ENCODE data around the gene CDK19.
A peak's percentile ranks its signal among the peaks of the same experiment; 100 is the strongest.

Gene CDK19

DNA sequence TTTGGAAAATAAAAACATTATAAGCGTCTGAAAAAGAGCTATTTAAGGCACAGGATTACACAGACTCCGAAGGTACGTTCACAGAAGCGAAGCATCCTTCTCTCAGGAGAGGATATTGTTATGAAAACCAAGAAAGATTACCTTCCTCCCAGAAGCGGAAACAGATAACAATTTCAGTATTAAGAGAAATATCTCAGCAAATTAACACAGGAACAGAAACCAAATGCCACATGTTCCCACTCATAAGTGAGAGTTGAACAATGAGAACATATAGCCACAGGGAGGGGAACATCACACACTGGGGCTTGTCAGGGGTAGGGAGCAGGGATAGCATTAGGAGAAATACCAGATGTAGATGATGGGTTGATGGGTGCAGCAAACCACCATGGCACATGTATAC lies 109.7 kb downstream of the CDK19 start:
- no peak for DNase-seq (ENCODE audit: low read depth in 1 of 2, low spot score in 1 of 2)

DNA sequence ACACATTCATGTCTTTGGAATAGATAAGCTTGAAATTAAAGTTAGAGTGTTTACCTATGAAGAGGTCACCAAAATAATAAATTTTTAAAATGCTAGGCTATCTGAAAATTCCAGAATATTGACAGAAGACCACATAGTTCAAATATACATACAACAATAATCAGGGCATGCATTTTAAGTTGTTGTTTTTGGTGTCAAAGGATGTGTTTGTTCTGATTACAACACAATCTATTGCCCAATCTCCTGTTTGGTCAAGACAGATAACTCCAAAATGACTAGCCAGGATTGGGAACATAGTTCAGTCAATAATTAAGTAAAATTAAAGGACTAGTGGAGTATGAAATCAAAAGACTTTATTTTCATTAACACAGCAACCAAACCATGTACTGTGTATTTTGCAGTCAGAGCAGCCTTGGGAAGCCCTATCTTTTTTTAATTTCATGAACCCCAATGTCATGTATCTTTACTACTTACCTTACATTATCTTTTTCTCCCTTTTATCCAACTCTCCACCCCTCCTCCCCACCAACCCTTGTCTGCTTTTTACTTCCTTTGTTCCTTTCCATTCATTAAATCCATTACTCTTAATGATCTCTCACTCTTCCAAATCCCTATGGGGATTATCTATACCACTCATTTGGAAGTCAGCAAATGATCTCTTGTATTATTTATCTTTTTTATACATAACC lies 111.2 kb downstream of the CDK19 start:
- DNase-seq (ENCODE audit: low read depth in 1 of 2, low spot score in 1 of 2) = no peak

DNA sequence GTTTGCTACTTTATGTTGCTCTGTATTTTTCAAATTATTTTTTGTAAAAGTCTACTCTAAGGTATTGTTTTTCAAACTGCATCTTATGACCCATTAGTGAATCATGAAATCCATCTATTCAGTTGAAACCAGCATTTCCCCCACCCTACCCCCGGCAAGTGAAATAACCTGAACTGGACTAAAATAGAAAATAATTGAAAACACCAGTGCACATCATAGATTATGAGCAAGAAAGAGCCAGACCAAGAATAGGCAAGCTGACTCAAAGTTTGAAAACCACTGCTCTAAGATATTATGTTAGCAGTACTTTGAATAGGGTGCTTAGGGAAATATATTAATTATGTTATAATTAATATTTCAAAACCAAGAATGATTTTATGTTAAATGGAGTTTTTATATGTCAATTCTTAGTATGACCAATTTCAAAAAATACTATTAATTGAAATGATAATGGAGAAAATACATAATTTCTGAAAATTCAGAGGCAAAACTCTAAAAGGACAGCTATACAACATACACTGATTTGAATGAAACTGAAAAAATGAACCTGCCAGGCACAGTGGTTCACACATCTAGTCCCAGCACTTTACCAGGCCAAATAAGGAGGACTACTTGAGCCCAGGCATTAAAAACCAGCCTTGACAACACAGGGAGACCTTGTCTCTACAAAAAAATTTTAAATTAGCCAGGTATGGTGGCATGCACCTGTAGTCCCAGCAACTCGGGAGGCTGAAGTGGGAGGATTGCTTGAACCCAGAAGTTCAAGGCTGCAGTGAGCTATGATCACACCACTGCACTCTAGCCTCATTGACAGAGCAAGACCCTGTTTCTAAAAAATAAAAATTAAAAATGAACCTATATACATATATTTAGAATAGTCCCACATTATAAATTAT lies 112.0 kb downstream of the CDK19 start:
- no peak for DNase-seq (ENCODE audit: low read depth in 1 of 2, low spot score in 1 of 2)

DNA sequence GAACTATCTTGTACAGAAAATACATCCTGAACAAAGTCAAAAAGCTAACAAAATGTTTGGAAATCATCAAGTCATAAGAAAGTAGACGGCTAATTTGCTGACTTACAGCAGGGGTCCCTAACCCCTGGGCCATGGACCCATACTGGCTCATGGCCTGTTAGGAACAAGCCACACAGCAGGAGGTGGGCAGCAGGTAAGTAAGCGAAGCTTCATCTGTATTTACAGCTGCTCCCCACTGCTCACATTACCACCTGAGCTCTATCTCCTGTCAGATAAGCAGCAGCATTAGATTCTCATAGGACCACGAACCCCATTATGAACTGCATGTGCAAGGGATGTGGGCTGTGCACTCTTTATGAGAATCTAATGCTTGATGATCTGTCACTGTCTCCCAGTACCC lies 115.5 kb downstream of the CDK19 start:
- DNase-seq (ENCODE audit: low read depth in 1 of 2, low spot score in 1 of 2) = no peak

DNA sequence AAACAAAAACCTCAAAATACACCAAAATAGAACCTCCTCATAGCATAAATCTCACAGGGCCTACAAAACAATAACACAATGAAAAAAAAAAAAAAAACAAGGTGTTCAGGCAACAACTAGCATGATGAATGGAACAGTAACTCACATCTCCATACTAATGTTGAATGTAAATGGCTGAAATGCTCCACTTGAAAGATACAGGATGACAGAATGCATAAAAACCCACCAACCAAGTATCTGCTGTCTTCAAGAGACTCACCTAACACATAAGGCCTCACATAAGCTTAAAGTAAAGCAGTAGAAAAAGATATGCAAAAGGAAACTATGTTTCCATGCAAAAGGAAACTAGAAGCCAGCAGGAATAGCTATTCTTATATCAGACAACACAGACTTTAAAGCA lies 121.3 kb downstream of the CDK19 start:
- no peak for DNase-seq (ENCODE audit: low read depth in 1 of 2, low spot score in 1 of 2)

DNA sequence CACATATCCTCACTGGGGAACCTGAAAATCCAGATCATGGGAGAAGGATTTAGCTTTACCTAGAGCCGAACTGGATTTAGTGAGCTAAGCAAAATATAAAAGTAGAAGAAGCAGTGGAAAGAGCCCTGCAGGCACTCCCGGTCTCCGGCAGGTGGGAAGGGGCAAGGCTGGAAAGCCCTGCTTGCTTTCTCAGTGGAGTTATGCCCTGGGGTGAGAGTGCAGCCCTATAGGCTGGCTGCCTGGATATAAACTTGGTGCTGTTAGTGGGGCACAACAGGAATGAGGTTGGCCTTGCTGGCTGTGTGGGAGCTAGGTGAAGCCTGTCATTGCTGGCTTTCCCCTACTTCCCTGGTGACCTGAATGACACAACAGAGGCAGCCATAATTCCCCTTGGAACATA lies 122.0 kb downstream of the CDK19 start:
- DNase-seq (ENCODE audit: low read depth in 1 of 2, low spot score in 1 of 2) = no peak

DNA sequence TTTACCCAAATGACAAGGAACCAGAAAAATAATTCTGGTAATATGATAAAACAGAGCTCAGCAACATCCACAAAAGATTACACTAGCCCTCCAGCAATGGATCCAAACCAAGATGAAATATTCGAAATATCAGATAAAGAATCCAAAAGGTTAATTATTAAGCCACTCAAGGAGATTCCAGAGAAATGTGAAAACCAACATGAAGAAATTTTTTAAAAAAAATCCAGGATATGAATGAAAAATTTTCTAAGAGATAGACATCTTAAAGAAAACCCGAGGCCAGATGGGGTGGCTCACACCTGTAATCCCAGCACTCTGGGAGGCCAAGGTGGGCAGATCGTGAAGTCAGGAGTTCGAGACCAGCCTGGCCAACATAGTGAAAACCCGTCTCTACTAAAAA lies 124.4 kb downstream of the CDK19 start:
- DNase-seq (ENCODE audit: low read depth in 1 of 2, low spot score in 1 of 2) = no peak

DNA sequence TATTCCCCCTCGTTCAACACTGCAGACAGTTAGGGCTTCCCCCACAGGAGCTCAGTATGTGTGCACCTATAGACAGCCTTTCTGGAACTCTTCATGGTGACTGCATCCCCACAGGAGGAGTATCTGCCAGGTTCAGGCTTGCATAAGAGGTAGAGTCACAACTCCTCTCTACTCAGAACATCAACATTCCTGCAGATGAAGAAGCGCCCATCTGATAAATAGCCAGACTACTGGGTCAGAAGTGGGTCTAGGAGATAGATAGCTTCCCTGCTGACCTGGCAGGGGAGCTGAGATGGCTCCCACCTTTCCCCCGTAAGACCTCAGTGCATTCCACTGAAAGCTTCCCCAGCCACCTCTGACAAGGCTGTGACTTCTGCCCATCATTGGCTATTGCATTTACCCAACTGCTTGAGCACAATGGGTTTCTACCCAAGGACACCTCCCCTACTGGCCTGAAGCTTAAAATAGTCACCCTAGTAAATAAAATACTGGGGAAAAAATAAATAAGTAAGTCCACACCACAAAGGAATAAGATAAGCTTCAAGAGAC lies 125.1 kb downstream of the CDK19 start:
- no peak for DNase-seq (ENCODE audit: low read depth in 1 of 2, low spot score in 1 of 2)

DNA sequence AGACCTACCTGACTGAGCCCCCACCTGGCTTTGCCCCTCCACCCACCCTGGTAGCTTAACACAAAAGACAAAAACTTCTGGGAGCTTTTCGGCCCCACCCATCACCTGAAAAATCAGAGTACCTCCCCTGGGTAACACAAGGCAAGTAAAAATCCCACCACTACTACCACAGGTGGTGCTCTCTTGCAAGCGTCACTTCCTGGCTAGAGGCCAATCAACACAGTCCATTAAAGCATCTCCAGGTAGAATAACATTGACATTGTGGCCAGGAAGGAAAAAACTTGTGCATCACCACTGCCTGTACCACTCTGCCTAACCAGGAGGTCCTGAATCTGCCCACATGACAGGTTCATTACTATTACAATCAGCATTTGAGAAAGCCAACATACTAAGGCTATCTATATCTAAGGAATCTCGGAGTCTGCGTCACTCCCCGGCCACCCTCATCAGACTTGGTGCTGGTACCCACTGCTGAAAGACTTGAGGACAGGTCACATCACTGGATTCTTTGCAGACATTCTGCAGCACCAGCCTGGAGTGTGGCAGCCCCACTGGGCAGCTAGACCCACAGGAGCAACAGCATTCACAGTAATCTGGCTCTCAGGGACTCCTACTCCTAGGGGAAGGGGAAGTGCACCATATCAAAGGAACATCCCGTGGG lies 125.9 kb downstream of the CDK19 start:
- no peak for DNase-seq (ENCODE audit: low read depth in 1 of 2, low spot score in 1 of 2)

DNA sequence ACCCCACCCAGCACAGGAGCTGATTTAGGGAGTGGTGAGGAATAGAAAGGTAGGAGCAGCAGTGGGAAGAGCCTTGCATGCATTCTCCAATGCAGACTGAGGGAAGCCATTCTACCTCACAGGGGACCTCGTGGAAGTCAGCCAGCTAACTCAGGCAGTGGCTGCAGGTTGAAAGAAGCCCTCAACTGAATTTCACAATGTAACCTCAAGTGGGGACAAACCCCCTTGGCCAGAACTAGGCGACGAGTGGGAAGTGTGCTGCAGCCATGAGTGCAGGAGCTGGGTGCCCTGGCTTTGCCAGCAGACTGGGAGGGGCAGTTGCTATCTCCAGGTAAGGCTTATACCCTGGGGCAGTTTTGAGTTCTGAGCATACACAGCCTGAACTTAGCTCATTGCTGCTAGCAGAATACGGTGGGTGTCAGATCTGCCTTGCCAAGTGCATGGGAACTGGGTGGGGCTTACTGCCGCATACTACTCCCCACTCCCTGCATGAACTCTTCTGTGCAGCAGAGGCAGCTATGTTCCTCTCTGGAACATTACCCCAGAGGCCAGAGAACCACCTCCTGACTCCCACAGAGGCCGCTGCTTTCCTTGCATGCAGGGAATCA lies 126.5 kb downstream of the CDK19 start:
- DNase-seq (ENCODE audit: low read depth in 1 of 2, low spot score in 1 of 2) = no peak

DNA sequence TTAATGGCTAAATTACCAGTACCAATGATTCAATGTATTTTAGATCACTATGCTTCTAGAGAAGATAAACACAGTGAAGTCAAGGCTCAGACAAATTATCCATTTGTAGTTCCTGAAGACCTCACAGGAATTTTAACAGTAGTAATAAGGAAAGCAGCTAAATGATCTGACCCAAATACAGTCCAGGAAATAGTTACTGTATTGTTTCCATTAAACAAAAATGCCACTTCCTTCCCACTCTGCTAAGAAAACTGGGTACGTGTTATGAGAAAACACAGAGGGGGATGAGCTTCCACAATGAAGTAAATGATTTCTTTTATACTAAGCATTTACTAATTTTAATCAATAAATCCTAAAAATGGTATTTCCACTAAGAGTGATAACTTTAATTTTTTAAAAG lies 127.9 kb downstream of the CDK19 start:
- no peak for DNase-seq (ENCODE audit: low read depth in 1 of 2, low spot score in 1 of 2)

DNA sequence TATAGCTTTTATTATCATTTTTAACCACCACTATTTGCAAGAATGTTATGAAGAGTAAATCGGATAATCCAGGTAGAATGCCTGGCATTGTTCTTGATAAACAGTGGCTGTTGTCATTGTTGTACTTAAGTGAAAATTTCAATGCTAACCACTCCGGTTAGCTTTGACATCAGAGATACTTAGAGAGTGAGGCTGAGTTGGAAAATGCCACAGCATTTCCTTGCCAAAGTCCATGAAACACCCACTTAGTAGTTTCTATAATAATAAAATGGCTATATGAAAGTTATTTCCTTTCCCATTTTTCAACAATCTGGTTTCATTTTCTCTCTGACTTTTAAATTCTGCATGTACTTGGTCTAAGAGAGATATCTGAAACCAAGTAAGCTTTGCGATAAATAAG lies 132.0 kb downstream of the CDK19 start:
- no peak for DNase-seq (ENCODE audit: low read depth in 1 of 2, low spot score in 1 of 2)

DNA sequence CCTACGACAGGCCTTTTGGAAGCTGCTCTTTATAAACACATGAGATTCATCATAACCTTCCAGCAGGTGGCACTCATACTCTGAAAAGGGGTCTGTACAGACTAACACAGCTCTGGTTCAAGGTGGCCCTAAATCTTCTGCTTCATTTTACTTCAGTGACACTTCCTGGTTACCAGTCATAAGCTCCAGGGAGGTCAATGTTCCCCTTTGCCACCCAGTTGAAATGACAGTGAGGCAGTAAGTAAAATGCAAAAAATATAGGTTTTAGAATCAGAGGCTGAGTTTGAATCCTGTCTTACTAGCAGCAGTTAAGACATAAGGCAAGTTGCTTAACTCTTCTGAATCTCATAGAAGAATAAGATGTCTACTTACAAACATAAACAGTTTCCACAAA lies 132.8 kb downstream of the CDK19 start:
- DNase-seq (ENCODE audit: low read depth in 1 of 2, low spot score in 1 of 2) = peak in 1 of 2 donors; percentile 72

DNA sequence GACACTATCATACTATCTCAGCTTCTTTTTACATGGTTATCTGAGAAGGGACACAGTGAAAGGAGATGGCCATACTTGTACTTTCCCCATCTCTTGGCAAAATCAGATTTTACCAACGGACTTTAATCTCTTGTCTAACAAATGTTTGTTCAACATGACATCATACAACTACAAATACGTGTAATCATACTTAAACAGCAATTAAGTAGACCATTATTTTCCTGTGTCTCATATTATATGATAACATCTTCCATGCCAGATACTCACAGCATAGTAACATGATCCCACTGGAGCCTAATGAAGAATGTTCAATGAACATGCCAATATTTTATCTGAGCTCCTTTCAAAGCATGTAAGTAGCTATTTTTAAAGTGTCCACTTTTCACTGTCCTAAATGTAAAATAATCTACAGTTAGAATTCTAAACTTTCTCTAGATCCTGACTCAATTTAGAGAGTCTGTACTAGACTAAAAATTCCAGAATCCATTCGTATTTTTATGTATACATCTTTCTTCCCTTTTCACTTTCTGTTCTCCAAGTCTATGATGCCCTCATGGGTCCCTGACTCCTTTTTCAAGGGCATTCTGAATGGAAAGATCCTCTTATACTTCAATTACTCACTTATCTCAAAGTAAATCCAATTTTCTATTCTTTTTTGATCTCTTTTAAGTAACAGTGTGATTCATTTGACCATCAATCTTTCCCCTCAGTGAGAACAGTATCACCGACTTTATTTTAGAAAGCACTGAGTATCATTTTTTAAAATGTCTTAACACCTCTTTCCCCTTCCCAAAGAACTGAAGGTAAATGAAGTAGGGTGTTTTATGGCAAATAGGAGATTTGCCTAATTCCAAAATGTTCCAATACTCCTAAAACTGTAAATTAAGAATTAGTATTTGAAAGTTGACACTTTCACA lies 133.5 kb downstream of the CDK19 start:
- no peak for DNase-seq (ENCODE audit: low read depth in 1 of 2, low spot score in 1 of 2)

DNA sequence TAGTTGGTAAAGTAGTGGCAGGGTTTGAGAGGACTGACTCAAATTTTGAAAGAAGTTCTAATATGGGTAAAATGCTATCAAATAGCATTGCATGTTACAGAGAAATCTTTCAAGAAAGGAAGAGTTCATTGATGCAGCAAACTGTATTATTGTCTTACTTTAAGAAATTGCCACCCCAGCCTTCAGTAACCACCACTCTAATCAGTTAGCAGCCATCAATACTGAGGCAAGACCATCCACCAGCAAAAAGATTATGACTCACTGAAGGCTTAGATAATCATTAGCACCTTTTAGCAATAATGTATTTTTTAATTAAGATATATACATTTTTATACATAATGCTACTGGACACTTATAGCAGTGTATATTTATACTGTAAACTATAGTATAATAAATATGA lies 138.9 kb downstream of the CDK19 start:
- DNase-seq (ENCODE audit: low read depth in 1 of 2, low spot score in 1 of 2) = no peak

DNA sequence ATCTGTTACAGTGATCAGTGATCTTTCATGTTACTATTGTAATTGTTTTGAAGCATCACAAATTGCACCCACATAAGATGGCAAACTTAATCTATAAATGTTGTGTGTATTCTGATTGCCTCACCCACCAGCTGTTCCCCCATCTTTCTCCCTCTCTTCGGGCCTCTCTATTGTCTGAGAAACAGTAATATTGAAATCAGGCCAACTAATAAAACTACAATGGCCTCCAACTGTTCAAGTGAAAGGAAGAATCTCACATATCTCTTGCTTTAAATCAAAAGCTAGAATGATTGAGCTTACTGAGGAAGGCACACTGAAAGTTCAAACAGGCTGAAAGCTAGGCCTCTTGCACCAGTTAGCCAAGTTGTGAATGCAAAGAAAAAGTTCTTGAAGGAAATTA lies 141.2 kb downstream of the CDK19 start:
- DNase-seq (ENCODE audit: low read depth in 1 of 2, low spot score in 1 of 2) = no peak

DNA sequence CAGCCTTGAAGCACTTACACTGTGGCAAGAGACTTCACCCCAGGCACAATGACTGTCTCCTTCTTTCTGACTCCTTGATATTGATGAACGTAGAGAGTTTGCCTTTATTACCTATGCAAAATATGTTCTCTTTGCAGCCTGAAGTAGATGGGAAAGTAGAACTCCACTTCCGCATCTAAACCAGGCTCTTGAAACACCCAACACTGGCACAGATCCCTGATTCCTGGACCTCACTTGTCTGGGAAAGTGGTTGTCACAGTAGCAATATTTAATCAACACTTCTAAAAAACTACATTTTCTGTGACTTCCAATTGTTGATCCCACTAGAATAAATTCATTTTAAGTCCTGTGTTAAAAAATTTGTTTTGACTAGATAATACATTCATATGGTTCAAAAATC lies 143.1 kb downstream of the CDK19 start:
- DNase-seq (ENCODE audit: low read depth in 1 of 2, low spot score in 1 of 2) = no peak

DNA sequence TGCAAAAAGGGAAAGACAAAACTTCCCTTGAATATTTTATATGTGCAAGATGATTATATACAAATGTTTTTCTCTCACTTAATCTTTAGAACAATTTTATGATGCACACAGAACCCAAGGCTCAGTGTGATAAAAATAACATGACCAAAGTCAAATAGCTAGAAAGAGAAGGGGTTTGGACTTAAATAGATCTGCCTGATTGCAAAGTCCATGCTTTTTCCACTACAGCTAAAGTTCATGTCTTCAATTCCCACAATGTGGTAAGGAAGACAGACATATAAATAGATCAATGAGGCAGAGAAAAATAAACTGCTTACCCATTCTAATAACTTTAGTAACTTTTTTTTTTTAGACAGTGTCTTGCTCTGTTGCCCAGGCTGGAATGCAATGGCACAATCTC lies 143.8 kb downstream of the CDK19 start:
- no peak for DNase-seq (ENCODE audit: low read depth in 1 of 2, low spot score in 1 of 2)

DNA sequence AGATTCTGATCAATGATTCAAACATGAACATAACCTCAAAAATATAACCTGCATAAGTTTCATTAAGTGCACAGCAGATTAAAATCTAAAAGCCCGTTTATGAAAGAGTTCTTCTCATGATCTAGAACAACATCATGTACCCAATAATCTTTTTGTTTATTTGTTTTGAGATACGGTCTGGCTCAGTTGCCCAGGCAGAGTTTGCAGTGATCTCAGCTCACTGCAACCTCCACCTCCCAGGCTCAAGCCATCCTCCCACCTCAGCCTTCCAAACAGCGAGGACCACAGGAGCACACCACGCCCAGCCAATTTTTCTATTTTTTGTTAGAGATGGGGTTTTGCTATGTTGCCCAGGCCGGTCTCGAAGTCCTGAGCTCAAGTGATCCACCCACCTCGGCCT lies 149.7 kb downstream of the CDK19 start:
- DNase-seq (ENCODE audit: low read depth in 1 of 2, low spot score in 1 of 2) = no peak

DNA sequence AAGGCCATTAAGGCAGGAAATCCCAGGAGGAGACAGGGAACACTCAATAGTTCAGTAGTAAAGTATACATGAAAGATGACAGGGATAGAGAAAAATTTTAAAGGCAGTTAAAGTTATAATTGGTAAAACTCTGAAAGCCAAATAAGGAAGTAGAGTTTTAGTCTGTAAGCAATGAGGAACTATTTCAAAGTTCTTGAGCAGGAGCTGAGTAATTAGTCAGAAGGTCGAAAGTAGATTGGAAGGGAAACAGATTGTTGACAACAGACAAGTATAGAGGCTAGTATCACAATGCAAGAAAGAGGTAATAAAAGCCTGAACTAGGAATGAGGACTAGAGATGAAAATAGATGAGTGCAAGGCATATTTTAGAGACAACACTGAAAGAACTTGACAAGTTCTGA lies 150.3 kb downstream of the CDK19 start:
- no peak for DNase-seq (ENCODE audit: low read depth in 1 of 2, low spot score in 1 of 2)

Data from activated CD4-positive, alpha-beta T cell treated with anti-CD3 and anti-CD28 coated beads, Interleukin-2, amount 50 U/mL, for 24 hours (primary cell).